ENCODE data around the gene ELMOD1.

ELMOD1 gene

DNA sequence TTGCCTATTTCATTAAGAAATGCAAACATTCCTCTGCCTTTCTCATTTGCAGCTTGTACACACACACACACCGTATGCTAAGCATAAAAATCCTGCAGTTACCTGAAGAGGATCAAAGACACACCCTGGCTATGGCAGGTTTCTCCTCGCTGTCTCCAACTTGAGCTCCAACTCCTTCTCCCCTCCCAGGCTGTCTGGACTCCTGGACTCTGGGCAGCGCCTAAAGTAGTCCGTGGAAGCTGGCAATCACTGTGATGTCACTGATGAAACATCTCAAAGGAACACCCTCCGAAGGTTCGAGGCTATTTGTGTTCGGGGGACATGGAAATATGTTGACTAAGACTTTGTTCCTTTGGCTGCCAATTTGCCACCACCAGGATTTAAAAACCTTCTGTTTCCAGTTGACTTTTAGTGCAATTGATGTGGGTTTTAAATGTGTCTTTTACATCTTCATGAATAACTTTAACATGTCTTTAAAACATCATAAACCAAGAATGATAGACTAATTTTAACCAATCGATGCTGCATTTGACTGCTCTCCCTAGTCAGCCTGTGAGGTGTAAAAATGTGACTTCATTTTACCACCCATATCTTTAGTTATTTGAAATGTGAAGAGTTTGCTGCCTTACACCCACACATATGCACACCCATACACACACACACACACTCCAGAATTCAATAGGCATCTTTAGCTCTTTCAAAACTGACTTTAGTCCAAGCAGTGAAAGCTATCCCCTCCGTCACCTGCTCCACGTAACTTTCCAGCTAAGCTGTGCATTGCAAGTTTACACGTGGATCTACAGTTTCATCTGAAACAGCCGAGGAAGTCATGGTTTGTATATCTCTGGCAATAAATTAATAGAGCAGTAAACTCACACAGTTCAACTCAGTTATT, 121.2 kb downstream of the ELMOD1 start, which contains the start of gene SLN:
SLN (minus strand) TSS at position 196 of the 895 bp plus-strand sequence.
- H3K27ac ChIP-seq (ENCODE audit: low read length) = no peak within 1 kb of the TSS
- no peaks in the 10 kb centered on the region for H3K9me3 ChIP-seq (ENCODE audit: control insufficient read depth in 1 of 2, low read length in 2 of 2)
- no peaks in the 10 kb centered on the region for H3K27me3 ChIP-seq (ENCODE audit: low read depth, low read length)
- no peak within 1 kb of the TSS for H3K4me3 ChIP-seq (ENCODE audit: low read depth in 1 of 2, low read length in 2 of 2)
- H3K4me1 ChIP-seq (ENCODE audit: control insufficient read depth in 1 of 2, insufficient read depth in 2 of 2, low read length in 2 of 2) = no peaks in the 10 kb centered on the region
- H3K36me3 ChIP-seq (ENCODE audit: control insufficient read depth in 1 of 2, insufficient read depth in 2 of 2, low read length in 2 of 2) = no peaks in the 10 kb centered on the region

GRCh38 chr11:107713009-107713408, 122.1 kb downstream of the ELMOD1 start:
- Histone ChIP-seq H3K9me3 (ENCODE audit: control insufficient read depth in 1 of 2, low read length in 2 of 2) (no peaks in the 10 kb centered on the region), H3K4me3 (ENCODE audit: low read depth in 1 of 2, low read length in 2 of 2) (no peak overlapping the region), H3K27me3 (ENCODE audit: low read depth, low read length) (no peaks in the 10 kb centered on the region), H3K27ac (ENCODE audit: low read length) (no peak overlapping the region), H3K4me1 (ENCODE audit: control insufficient read depth in 1 of 2, insufficient read depth in 2 of 2, low read length in 2 of 2) (no peaks in the 10 kb centered on the region), H3K36me3 (ENCODE audit: control insufficient read depth in 1 of 2, insufficient read depth in 2 of 2, low read length in 2 of 2) (no peaks in the 10 kb centered on the region)

Measured in muscle layer of duodenum (tissue), 2 donors.